Frontal cortex (tissue), 4 donors: Measurements from ENCODE around the gene PAX7. TPM values are rescaled to one million over a fixed set of nuclear protein-coding genes. Genes with fewer than 3 reads are reported as not detected.

Experiments used
- DNase-seq, 2 donors: peaks; one replicate each; pipeline ENCODE4 v3.0.0; 2012; ENCODE audit warnings: low spot score in 2 of 2
- FAIRE-seq: peaks from 2 replicates; lab custom pipeline; 2012; peaks lifted over from hg19 to GRCh38; lab: Jason Lieb, UNC
- total RNA-seq: library from RNA; depleted of rRNA; stranded (reverse); fragments of >200 nt; gene quantifications from one replicate; pipeline ENCODE4 v1.2.3, GENCODE V29; 2014
- donor health status: control.
- donor health status: control.
- donor health status: control.

Gene PAX7
- total RNA-seq, 1 donor from 2014 or later, result under 0.01 TPM

DNA sequence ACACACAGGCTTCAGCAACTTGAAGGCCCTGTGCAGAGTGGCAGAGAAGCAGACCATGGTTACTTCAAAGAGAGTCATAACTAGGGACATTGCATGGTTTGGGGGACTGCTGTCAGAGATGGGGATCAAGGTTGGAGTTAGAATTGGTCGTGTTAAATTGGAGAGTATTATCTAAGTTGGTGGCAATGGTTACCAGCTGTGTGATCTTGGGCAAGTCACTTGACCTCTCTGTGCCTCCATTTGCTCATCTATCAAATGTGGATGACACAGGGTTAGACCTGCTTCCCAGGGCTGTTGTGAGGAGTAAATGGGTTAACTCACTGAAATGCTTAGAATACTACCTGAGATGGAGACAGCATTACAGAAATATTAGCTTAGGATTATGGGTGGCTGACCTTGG lies 91.1 kb downstream of the PAX7 start:
- DNase-seq (no peak), FAIRE-seq (no peak)

DNA sequence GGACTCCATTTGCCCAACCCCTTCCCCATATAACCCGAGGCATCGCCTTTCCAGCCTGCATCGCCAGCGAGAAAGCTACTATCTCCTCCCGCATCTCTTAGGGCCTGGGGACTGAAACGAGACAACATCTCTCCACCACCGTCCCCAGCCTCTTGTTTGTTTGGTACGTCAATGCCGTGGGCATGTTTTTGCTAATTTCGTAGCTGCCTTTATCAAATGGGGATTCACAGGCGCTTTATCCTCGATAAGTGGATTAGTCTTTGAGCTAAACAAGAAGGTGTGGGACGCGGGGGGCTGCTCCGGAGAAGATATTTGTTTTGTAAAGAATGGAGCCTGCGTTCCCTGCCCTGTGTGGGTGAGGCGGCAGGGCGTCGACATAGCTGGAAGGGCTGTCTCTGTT lies 91.6 kb downstream of the PAX7 start:
- no peak for DNase-seq
- no peak for FAIRE-seq

DNA sequence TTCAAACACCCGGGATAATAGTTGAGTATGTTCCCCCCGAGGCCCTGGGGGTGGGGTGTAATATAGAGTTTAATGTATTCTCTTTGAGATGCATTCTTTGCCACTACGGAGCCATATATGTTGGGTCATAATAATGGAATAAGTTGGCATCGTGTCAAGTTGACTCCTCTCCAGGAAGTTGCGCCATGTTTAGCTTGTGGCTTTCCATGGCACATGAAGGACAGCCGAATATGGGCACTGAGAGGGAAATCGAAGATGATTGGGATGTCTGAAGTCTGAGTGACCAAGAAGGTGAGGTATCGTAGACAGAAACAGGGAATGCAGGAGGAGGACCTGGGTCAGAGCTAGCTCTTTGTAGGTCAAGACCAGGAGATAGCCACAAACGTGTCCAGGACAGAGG lies 92.6 kb downstream of the PAX7 start:
- no peak for FAIRE-seq
- DNase-seq, result no peak

DNA sequence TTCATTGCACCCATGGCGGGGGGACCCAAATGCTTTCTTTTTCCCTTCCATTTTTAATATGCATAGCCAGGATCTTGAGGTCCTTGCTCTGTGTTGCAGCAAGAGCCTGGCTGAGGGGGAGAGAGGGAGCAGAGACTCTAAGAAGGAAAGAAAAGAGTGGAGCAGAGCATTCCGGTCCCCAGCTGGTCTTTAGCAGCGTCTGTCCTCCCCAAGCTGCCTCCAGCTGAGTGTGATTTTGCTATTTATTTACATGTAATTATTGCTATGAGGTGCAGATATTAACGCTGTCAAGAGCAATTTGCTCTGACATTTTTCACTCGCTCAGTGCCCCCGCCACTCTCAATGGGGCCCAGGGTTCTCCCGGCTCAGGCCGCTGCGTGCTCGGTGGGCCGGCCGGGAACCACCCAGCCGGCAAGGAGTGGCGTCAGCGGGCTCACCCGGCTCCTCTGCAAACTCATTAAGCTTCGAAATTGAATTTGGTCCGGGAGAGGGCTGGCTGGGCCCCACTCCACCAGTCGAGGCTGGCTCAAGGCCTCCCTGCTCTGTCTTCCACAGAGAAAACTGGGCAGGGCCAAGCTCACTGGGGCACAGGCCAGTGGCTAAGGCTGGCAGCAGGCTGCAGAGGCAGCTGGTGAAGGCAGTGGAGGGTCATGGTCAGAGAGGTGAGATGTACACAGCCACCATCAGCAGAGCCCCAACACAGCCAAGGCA lies 93.2 kb downstream of the PAX7 start:
- no peak for FAIRE-seq
- DNase-seq, result peak; percentile 45 to 46

DNA sequence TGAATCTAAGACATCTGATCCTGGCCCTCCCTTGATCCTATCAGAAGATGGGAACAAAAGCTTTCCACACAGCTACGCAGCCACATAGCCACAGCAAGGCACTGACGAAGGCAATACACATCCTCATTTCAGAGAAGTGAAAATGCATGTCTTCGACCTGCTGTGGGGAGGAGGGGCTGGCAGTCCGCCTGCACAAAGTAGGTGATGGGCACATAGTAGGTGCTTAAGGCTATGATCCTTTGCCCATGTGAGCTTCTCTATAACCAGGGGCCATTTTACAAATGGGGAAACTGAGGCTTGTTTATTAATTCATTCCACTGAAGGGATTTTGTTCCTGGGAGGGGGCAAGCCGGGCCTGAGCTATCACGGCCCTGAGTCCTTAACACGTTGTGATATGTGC lies 94.2 kb downstream of the PAX7 start:
- no peak for FAIRE-seq

DNA sequence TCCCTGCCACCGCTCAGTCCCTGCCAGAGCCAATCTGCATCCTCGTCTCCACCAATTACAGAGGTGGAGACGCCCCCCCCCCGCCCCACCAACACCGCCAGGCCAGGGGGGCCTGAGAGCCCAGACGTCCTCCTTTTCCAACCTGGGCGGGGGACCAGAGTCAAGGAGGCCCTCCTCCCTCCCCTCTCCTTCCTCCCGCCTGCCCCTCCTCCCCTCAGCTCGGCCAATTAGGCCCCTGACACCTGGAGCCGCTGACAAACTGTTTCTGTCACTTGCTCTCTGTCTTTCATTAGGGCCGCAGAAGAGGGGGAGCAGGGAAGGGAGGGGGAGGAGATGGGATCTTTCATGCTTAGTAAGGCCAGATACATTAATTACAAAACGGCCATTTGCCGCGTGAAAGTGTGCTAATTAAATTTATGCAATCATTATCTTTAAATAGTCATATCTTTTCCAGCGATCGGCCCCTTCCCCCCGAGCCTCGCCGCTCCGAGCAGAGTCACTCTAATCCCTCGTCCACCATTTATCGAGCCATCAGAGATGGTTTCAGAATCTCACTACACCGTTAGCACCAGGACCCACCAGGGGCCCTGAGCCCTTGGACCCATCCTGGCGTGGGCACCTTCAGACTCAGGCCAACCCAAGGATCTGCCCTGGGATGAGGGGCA lies 94.7 kb downstream of the PAX7 start:
- DNase-seq (no peak), FAIRE-seq (no peak)

More for the DNA sequence above, 94.2 kb downstream of the PAX7 start:
- no peak for DNase-seq

DNA sequence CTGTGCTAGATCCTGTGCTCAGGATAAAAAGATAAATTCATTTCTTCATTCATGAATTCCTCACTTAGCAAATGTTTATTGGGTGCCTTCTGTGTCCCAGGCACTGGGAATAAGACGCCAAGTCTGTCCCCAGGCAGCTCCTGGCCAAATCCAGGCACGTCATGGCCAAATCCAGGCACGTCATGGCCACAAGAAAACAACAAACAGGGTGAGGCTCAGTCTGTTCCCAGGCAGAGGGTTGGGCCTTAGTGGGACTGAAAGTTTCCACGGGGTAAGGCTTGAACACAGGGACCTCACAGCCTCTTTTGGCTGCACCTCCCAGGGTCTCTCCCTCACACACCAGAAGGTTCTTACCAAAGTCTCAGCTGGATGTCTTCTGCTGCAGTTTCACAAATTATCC lies 95.7 kb downstream of the PAX7 start:
- no peak for FAIRE-seq
- no peak for DNase-seq

DNA sequence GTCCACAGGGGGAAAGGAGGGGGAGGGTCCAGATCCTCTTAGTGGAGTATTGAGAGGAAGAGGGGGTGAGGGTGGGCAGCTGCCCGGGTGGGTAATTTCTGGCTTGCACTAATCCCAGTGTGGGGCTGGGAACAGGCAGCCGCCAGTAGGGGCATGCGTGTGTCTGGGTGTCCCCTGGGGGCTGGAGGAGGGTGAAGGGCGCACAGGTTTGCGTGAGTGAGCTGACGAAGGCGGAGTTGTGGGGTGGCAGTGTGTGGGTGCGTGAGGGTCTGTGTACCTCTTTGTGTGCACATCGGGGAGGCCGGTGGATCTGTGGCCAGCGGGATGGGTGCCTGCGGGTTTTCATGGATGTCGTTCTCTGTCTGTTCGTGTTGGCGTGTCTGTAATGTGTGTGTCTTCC lies 97.3 kb downstream of the PAX7 start:
- DNase-seq, result no peak
- no peak for FAIRE-seq

DNA sequence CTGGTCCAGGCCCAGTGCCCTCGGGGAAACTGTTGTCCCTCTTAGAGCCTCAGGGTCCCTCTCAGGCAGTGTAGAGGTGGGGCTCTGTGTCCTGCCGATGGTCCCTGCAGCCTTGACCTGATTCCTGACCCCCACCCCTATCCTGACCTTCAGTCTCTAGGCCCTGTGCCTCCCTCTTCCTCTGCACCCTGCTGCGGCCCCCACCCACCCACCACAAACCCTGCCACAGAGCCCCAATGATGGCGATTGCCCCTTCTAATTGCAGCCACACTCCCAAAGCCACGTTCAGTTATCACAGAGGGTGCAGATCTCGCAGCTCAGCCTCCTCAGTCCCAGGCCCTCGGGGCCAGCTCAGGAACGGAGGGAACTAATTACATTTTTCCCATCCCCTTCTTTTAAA lies 99.7 kb downstream of the PAX7 start:
- DNase-seq, result no peak

DNA sequence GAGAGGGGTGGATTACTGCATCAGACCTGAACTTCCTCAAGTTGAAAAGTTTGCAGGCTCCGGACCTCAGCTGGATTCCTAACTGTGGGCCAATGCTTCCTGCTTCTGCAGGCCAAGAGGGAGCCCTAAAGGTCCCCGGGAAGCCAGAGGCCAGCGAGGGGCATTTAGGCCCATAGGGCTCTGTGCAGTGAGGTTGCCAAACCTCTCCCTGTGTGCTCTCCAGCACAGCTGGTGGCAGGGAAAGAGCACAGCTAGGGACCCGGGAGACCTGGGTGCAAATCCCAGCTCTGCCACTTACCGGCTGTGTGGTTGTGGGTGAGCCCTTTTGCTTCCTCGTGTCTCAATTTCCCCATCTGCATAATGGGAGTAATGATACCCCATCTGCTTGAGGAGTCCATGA lies 100.5 kb downstream of the PAX7 start:
- FAIRE-seq, result no peak
- DNase-seq, result no peak

More for the DNA sequence above, 99.7 kb downstream of the PAX7 start:
- no peak for FAIRE-seq

DNA sequence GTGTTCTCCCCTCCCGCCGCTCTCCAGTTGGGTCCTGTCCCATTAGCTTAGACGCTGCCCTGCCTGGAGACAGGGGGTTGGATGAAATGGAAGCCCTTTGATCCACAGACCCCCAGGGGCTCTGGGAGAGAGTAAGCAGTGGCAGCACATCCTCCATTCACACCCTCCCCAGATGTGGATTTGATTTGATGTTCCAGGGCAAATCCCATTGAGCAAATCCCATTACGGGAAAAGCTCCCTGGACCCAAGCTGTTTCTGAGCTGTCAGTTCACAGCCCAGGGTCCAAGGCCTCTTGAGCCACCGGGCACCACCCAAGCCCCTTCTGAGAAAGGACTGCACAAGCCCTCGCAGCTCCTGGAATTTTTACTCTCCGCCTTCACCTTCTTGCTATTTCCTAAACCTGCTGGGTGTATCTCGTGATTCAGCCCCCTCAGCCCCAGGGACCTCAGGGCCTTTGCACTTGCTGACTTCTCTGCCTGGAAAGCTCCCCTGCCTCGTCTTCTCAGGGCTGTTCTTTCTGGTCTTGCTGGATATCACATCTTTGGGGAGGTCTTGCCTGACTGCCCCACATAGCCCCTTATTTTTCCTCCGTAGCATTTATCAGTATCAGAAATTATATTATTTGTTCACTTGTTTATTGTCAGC lies 101.1 kb downstream of the PAX7 start:
- FAIRE-seq (no peak), DNase-seq (no peak)

DNA sequence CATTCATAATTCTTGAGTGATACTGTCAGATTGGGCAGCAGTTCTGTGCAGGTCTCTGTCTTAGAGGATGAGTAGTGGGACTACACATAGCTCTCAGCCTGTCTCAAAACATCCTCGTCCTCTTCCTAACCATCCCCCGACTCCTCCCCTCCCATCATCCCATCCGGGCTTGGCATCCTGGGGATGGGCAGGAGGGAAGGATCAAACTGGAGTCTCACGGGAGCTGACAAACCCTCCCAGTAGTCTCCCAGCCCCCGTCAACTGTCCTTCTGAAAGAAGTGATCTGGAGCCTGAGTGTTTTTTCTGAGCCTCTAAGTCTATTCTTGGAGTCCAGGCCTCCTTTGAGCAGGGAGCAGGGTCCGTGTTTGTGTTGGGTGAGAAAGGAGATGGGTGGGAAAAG lies 102.0 kb downstream of the PAX7 start:
- DNase-seq, result no peak
- FAIRE-seq, result no peak

DNA sequence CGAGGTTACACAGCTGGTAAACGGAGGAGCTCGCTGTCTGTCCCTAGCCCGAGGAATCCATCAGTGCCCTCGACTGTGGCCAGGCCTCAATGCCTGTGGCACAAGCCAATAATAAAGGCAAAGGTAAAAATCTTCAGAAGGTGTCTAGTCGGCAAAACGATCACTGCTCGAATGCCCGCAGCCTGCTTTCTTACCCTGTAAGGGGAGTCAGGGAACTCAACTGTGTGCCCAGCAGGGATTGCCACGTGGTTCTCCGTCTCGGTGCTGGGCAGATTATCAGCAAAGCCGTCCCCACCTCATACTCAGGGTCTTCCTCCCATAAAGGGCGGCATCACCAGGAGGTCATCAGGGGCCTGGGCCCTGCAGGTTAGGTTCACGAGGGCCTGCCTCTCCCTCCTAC lies 103.4 kb downstream of the PAX7 start:
- FAIRE-seq, result no peak
- no peak for DNase-seq

DNA sequence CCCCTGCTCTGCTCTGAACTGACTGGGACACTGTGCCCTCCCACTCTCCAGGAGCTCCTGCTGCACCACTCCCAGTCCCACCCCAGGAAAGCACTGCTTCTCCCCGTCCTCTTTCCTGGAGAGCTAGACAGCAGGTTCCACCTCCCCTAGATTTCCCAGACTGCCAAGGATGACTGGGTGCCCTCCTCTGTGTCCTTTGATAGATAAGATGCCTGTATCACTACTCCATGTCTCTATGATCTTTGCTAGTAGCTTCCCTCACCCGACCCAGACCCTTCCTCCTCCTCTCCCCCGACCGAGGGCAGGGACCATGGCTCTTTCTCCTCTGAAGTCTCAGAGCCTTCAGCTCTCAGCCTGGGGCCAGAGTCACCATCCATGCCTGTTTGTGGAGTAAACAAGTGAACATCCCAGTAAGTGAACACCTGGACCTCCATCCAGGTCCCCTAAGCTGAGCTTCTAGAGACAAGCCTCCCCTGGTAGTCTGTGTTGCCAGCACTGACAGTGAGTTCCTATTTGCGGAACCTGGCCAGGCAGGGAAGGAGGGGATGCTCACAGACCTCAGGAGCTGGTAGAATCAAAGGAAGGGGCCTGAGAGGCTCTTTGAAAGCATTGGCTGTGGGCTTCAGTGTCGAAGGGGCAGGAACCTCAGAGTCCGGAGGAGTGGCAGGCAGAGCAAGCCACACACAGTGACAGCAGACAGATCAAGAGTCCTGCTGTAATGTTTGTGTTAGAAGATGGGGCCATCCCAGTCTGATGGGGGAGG lies 104.0 kb downstream of the PAX7 start:
- DNase-seq, result no peak
- no peak for FAIRE-seq

DNA sequence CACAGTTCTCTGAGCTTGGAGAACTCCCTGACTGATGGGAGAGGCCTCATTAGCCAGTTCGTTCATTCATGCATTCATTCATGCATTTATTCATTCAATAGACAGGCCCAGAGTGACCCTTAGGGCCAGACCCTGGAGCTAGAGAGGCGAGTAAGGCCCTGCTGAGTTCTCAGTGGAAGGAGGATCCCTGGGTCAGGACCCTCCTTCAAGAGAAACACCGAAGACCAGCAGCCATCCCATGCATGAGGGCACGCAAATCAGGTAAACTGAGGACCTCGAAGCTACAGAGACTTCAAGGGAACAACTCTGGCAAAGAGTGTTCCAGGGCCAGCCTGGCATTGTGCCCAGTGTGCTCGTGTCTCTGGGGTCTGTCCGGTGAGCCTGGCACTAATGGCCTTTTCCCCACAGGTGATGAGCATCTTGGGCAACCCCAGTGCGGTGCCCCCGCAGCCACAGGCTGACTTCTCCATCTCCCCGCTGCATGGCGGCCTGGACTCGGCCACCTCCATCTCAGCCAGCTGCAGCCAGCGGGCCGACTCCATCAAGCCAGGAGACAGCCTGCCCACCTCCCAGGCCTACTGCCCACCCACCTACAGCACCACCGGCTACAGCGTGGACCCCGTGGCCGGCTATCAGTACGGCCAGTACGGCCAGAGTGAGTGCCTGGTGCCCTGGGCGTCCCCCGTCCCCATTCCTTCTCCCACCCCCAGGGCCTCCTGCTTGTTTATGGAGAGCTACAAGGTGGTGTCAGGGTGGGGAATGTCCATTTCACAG lies 104.8 kb downstream of the PAX7 start:
- FAIRE-seq (no peak), DNase-seq (no peak)

DNA sequence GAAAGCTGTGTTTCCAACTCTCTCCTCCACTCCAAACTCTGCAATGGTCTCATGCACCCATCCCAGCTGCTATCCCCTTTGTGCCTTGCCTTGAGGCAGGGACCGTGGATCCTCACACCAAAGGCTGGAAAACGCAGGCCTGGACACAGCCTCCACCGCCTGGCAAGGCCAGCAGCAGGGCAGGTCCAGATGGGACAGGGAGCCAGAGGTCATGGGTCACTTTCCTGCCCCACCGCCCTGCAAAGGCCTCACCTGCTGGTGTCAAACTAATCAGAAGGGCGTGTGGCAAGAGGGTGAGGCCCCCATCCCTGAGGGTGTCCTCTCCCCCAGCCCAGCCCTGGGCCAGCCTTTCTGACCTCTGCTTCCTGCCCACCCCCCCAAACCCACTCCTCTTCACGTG lies 106.3 kb downstream of the PAX7 start:
- no peak for FAIRE-seq
- no peak for DNase-seq

DNA sequence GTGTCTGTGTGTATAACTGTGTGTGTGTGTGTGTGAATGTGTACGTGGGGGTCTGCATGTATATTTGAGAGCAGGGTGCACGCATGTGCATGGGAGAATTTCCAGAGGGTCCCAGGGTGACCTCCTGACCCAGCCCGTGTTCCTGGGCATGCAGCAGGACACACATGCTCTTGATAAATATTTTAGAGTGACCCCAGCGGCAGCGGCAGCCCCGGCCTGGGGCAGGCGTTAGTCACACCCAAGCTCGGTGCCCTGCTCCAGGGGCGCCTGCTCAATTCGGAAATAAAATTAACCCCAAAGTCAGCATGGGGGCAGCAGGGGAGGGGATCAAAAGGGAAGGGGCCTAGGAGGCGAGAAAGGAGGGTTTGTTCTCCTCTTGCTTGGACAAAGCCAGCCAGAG lies 107.5 kb downstream of the PAX7 start:
- DNase-seq, result no peak
- FAIRE-seq, result no peak

DNA sequence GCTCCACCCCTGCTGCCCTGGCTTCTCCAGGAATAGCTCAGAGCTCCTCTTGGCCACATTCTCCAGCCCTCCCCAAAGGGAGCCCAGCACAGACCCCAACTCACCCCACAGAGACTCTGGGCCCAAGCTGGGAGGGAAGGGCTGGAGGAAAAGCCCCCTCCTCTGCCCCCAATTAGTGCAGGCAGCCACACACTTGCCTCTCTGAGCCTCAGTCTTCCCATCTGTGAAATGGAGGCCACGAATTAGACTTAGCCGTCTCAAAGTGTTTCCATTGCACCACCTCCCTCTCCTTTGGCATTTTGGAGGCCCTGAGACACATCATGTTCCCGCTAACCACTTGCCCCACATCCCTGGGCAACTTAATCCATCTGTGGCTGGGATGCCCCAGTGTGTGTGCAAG lies 108.0 kb downstream of the PAX7 start:
- no peak for DNase-seq
- FAIRE-seq, result no peak

DNA sequence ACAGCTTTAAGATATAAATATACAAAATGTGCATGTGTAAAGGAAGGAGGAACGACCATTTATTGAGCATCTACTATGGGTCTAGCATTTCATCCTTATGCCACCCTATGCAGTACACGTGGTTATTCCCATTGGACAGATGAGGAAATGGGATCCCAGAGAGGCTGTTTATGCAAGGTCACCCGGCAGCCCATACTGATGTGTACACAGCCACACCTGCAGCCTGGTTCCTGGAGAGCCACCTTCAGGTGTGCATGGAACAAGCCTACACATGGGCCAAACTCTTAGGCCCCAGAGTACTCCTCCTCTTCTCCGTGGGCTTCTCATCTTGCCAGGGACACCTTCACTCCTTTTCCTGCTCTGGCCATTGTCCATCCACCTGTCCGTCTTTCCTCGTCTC lies 108.8 kb downstream of the PAX7 start:
- DNase-seq (no peak), FAIRE-seq (no peak)

DNA sequence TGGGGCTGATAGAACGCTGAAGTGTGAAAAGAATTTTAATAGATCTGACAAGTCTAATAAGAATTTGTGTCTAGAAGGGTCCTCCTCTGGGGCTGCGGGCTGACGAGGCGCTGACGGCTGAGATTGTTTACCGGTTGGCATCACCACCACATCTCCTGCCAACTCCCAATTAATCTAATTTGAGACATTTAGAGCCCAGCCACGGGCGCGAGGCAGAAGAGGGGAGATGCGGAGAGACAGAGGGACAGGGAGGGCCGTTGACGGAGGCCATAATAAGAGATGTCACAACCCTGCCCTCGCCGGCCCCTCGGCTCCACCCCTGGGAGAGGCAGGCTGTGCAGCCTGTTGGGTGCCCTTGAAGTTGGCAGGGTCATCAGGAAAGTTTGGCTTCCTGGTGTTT lies 109.3 kb downstream of the PAX7 start:
- FAIRE-seq, result no peak
- DNase-seq, result no peak
